HTERT RPE-1 (cell line): ENCODE measurements around the gene ABRACL.

Experiments used
- in situ Hi-C: fragments of 300-500 bp; cut with MboI; formaldehyde crosslinking; loops from 4 replicates; pipeline ENCODE4 v1.14.3; 2020; ENCODE audit warnings: low sequenced_read_pairs

ABRACL gene

DNA sequence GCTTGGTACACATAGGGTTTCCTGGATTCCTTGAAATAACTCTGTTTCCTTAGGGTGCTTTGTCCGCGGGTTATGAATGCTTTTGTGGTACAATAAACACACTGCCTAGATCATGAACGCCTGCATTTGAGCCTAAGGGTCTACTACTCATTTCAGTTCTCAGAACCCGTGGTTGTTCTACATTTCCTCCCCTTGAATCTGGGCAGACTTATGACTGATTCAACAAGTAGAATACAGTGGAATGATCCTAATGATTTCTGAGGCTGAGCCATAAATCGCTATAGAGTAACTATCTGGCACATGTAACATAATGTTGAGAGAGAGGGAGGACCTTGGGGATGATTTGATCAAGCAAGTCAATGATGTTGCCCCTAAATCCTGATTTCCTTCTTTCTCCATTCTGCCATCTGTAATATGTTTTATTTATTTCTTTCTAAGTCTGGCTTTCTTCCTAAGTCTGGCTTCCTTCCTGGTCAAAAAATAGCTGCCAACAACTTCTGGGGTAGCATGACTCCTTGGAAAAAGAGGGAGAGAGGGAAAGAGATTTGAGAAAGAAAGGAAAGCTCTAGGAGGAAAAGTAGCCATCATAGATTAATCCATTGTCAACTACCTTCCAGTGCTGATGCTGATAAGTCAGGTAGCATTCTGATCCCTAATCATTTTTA lies 23.0 kb downstream of the ABRACL start:
- in situ Hi-C loops: no loop called here

DNA sequence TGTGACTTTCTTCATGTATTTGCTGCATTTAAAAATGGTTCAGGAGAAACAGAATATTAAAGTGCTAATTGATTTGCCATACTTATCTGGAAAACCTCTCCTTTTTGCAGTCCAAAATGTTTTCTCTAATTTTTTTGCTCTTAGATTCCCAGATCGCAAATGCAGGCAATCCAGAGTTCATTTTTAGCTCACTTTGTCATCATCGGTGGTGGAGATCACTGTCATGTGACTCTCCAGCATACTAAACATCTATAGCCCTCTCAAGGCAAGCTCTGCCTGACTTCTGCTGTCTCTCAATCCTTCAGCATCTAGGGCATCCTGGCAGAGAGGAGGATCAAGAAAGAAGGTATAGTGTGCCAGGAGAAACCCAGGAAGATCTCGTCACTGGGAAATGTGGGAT lies 24.8 kb downstream of the ABRACL start:
- in situ Hi-C loops: no loop called here

DNA sequence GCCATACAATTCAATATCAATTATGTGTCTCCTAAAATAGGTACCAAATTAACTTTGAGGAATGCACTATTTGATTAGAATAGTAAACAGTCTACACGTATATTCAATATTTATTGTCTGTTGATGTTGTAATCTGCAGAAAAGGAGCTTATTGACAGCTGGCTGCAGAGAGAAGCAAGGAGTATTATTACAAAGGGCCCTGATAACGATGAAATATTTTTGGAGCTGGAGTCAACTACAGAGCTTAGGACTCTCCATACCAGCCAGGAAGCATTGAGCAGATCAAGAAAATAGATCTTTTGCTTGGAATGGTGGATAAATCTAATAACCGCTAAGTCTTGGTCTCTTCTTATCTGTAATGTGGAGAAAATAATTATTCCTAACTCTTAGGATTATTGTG lies 25.5 kb downstream of the ABRACL start:
- in situ Hi-C loops: no loop called here

DNA sequence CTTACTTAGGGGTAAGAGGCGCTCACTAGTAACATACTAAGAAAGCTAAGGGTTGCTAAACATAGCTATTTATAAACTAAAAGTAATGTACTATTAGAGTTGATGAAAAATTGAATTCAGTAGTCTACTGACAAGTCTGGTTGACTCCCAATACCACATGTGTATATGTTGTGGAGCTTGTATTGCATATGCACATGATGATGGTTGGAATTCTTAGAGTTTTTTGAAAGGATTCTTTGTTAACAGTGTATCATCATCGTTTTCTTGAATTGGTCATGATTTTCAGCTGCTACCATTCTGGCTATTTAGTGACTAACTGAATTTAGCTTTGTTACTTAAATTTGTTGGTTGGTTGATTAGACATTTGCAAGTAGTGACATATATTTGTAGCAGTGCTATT lies 27.2 kb downstream of the ABRACL start:
- in situ Hi-C loops: no loop called here

DNA sequence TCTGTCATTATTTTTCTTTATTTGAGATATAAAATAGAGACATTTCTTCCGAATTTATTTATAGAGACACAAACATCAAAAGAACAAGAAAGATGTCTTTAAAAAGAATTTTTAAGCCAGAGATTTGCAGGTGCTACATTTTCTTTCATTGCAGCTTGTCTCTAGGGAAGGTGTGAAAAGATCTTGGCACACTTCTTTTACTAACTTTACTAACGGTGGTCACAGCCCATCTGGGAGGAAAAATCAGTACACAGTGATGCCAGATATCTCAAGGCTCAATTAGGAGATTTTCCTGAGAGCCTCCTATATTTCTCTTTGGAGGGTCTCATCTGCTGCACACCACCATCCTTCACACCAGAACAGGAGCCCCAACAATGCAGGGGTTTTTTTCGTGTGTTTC lies 29.5 kb downstream of the ABRACL start:
- in situ Hi-C loops: no loop called here

DNA sequence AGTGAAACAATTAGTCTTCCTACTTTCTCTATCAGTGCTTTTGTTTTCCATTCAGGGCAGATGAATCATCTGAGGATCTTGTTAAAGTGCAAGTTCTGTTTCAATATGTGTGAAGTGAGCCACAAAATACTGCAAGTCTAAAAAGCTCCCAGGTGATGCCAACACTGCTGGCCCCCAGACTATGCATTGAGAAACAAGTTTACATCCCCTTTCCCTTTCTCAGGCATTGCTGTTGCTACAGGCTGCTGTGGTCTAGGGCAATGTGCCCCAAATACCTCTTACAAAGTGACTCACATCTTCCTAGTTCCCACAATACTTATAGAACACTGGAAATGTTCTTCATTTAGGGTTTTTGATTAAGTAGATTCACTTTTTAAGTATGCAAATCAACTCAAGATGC lies 31.8 kb downstream of the ABRACL start:
- in situ Hi-C loops: no loop called here

DNA sequence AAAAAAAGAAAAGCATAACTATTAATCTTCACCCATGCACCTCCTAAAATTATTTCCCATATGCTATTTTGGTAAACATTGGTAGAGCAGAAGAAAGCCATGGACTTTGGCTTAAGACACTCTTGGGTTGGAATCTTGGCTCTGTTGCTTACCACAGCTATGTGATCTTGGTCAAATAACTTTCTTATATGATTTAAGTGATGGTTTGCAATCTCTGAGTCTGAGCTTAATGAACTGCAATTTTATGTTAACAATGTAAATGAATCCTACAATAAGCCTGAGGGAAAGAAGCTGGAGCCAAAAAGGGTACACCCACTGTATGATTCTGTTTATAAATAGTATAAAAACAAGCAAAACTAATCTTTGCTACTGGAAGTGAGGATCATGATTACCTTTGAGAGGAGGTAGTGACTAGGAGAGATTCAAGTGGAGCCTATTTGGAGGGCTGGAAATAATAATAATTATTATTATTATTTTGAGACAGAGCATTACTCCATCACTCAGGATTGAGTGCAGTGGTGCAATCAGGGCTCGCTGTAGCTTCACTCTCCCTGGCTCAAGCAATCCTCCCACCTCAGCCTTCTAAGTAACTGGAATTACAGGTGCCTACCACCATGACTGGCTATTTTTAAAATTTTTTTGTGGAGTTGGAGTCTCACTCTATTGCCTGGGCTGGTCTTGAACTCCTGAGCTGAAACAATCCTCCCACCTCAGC lies 34.5 kb downstream of the ABRACL start:
- in situ Hi-C loops: no loop called here

DNA sequence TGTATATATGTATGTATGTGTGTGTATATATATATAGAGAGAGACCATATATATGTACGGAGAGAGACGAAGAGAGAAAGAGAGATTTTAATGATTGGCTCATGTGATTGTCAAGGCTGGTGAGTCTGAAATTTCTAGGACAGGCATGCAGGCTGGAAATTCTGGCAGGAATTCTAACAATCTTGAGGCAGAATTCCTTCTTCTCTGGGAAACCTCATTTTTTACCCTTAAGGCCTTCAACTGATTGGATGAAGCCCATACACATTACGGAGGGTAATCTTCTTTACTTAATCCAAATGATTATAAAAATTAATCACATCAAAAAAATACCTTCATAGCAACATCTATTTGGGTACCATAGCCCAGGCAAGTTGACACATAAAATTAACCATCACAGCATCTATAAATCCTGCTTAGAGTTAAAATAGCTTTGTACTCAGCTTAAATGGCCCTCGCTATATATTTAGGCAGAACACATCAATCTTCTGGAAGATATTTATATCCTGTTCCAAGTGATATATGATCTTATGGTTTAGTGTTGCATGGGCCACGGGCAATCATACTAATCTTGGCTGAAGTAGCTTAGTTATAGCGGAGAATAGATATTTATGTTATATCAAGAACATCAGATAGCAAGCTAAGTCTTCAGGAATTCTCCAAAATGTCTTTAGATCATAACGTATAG lies 36.6 kb downstream of the ABRACL start:
- in situ Hi-C loops: no loop called here

DNA sequence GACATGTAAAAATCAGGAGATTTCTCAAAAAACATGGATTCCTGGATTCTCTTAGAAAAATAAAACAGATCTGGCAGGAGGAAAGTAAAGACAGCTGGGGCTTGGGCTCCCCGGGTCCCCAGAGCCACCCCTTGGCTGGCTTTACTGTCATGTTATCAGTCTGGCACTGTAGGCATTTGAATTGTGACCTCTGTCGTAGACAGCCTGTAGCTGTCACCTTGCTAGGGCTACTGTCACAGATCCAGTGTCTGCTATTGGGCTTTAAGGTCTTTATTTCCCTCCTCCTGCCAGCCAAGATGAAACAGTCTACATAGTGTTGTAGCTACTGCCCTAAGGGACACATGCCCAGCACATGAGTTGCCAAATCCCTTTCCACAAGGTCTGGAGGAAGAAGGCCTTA lies 37.5 kb downstream of the ABRACL start:
- in situ Hi-C loops: no loop called here

DNA sequence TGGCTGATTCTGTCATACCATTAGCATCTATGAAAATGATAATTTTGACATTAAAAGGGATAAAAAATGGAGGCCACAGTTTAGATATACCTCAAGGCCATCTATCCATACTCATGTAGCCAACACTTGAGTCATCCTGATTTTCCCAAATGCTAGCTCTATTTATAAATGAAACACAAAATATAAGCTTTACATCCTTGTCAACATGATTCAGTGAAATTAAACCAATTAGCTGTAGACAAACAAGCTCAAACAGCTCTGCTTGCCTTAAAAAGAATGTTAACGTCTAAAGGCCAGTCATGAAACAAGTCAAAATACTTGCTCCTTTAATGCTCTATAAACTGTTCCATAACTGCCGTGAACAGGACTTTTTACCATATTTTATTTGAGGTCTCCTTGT lies 40.3 kb downstream of the ABRACL start:
- in situ Hi-C loops: no loop called here

DNA sequence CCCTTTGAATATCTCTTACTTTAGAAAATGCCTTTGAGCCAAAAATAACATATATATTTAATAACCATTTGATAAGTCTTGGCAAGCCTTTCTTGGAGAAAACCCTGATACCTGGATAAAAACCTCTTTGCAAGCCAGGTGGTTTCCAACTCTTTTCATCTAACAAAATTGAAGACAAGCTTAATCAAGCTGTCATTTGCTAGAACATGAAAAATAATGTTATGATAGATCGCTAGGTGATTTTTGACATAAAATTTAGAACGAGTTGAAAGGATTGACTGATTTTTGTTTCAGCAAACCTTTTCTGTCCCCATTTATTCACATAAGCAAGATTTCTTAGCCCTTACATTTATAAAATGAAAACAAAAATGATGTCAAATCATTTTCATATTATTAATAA lies 44.6 kb downstream of the ABRACL start:
- in situ Hi-C loops: no loop called here

DNA sequence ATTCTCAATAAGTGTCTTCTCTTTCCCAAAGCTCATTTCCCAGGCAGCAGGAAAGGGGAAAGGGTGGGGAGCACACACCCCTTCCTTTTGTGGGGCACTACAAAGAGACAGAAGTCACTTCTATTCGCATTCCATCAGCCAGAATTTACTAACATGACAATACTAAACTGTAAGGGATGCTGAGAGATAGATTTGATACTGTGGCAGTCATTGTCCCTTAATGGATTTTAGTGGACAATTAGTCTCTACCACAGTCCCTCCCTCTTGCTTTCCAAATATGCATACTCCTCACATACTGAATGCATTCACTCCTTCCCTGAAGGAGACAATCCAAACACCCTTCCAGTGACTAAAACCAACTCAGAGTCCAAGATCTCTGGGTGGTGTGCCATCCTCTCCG lies 50.5 kb downstream of the ABRACL start:
- in situ Hi-C loops: no loop called here

DNA sequence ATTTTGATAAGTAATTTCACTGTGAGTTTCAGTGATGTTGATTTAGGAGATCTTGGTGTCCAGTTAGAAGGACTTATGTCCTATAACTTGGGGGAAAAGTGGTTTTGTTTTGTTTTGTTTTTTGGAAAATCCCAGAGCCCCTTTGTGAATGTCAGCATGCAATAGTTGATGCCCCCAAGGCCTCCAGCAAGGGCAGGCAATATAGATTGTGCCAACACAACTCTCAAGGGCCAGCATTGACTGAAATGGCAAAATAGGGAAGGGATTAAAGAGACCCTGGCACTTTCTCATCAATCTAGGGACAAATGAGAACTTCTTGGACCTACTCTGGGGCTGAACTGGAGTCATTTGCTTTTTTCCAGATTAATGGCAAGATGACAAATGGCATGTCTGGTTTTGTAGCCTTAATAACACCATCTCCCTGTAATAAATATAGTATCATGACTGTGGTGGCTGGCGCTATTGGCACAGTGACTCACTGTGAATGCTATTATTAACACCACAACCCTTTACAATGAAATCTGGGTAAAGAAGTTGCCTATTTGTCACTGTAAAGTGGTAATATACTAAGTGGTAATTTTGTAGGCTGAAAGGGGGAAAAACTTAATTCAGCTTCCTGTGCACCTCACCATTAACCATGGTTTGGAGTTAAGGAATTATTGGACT lies 51.8 kb downstream of the ABRACL start:
- in situ Hi-C loops: no loop called here

DNA sequence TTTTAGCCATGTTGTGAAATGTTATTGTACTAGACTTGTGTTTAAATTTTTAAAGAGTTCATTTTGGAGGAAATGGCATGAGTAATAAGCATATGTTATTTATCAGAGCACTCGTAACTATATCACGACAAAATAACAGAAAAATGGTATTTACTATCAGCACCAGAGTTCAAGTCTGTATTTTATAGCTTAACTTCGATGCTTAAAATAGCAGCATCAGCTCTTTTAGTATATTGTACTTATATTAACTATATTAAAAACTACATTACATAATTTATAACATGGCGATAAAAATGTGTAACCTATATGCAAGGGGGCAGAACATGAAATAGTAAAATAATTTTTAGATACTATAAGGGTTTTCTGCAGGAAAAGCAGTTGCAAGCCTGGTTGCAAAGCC lies 52.9 kb downstream of the ABRACL start:
- in situ Hi-C loops: no loop called here

DNA sequence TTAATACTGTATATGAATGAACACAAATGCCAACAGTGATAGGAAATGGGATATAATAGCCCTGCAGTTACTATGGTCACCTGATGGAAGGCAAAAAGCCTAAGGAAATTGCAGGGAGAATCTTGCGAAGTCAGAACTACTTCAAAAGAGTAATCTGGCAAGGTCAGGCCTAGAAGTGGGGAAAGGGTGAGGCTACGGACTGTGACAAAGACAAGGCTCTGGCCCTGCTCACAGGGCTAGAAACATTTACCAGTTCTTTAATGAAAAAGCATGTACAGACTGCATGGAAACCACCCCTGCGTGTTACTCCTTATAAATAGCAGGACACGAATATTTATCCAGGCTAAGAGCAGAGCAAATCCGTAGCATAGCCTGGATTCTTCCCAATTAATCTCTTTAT lies 53.8 kb downstream of the ABRACL start:
- in situ Hi-C loops: no loop called here

DNA sequence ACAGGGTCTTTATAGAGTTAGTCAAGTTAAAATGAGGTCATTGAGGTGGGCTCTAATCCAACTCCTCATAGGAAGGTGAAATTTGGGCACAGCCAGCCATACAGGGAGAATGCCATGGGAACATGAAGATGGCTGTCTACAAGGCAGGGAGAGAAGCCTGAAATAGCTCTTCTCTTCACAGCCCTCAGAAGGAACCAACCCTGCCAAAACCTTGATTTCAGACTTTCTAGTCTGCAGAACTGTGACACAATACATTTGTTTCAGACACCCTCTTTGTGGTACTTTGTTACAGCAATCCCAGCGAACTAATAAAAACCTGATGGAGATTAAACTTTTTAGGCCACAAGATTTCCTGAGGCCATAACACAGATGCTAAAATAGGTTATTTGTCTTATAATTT lies 63.3 kb downstream of the ABRACL start:
- in situ Hi-C loops: no loop called here
